Astrocyte of the spinal cord (primary cell): Measurements from ENCODE around the gene CEP43.
"Not testable (repeated sequence)": the region's sequence is repeated elsewhere in the genome, so short reads cannot be mapped to it uniquely, and the experiment has no call there.

Experiments
- DNase-seq: peaks from one replicate; pipeline ENCODE4 v3.0.0; 2011; ENCODE audit warnings: low read depth, low spot score
- H3K4me3 ChIP-seq: 2 replicates; pipeline ENCODE4 v1.5.1; 2011; ENCODE audit warnings: low read depth, mild to moderate bottlenecking, low read length, moderate library complexity
- CTCF ChIP-seq: IDR thresholded peaks from 2 replicates; pipeline ENCODE4 v1.5.1; 2012; ENCODE audit warnings: low read depth, mild to moderate bottlenecking, low read length, inconsistent platforms
- in situ Hi-C: cut with HindIII; loops from 2 replicates; pipeline ENCODE4 v1.10.0; 2017; ENCODE audit warnings: low sequenced_read_pairs

CEP43 gene

GRCh38 chr6:166999145-166999883 lies at the start of gene CEP43:
Gene CEP43 (plus strand): TSS chr6:166999397. CDS start chr6:166999413, 16 bp downstream.
- H3K4me3 ChIP-seq: peak within 1 kb of the TSS; percentile 77

GRCh38 chr6:166949528-166950442 lies 49.4 kb upstream of the CEP43 start:
- H3K4me3 ChIP-seq: no peak overlapping the region
- DNase-seq: no peak
- no peak for TF ChIP-seq CTCF
- in situ Hi-C loops: no loop called here

More at GRCh38 chr6:166999145-166999883, at the start of gene CEP43:
- no peak for TF ChIP-seq CTCF
- in situ Hi-C loops: no loop called here
- peak; percentile 97 for DNase-seq

GRCh38 chr6:166950443-166950821 lies 48.8 kb upstream of the CEP43 start:
- no peak overlapping the region for H3K4me3 ChIP-seq
- in situ Hi-C loops: no loop called here
- DNase-seq: no peak
- no peak for TF ChIP-seq CTCF

- peak; percentile 57 for DNase-seq
- TF ChIP-seq CTCF: peak; percentile 74
- H3K4me3 ChIP-seq, in situ Hi-C loops: not testable (repeated sequence)
These were observed 48.1 kb upstream of the CEP43 start for GRCh38 chr6:166950892-166951669.

GRCh38 chr6:166951670-166952060 lies 47.5 kb upstream of the CEP43 start:
- H3K4me3 ChIP-seq: no peak overlapping the region
- no peak for DNase-seq
- in situ Hi-C loops: no loop called here
- TF ChIP-seq CTCF: no peak

- in situ Hi-C loops: no loop called here
- TF ChIP-seq CTCF: no peak
- no peak overlapping the region for H3K4me3 ChIP-seq
- no peak for DNase-seq
These were observed 47.1 kb upstream of the CEP43 start for GRCh38 chr6:166952121-166952520.
